C4-2B (cell line): ENCODE results near the gene USP34.
"Not testable (repeated sequence)": the region's sequence is repeated elsewhere in the genome, so short reads cannot be mapped to it uniquely, and the experiment has no call there.

Source experiments
- H3K27ac ChIP-seq: fragments of 450-650 bp; 2 replicates; pipeline ENCODE4 v1.5.1; 2017
- CTCF ChIP-seq: fragments of 450-650 bp; conservative IDR thresholded peaks from 2 replicates; pipeline ENCODE4 v1.5.1; 2017; ENCODE audit warnings: mild to moderate bottlenecking
- ZFX ChIP-seq: fragments of 450-650 bp; IDR thresholded peaks from 2 replicates; pipeline ENCODE4 v1.6.1; 2017

The USP34 gene

GRCh38 chr2:61161888-61162287 is 309.0 kb downstream of the USP34 start, which contains the start of gene C2orf74:
Gene C2orf74 (plus strand): TSS chr2:61162188. CDS start chr2:61162515, 327 bp downstream.
- TF ChIP-seq ZFX (no peak), CTCF (no peak)

GRCh38 chr2:61158356-61158955 is 312.4 kb downstream of the USP34 start:
- H3K27ac ChIP-seq: no peak overlapping the region

More at GRCh38 chr2:61161888-61162287, 309.0 kb downstream of the USP34 start, which contains the start of gene C2orf74:
- no peak within 1 kb of the TSS for H3K27ac ChIP-seq

GRCh38 chr2:61157371-61158003 is 313.4 kb downstream of the USP34 start:
- TF ChIP-seq CTCF (no peak), ZFX (no peak)
- no peak overlapping the region for H3K27ac ChIP-seq

More at GRCh38 chr2:61158356-61158955, 312.4 kb downstream of the USP34 start:
- TF ChIP-seq CTCF: no peak
- no peak for TF ChIP-seq ZFX

- TF ChIP-seq CTCF (no peak), ZFX (no peak)
- no peak overlapping the region for H3K27ac ChIP-seq
These were observed 319.5 kb downstream of the USP34 start for GRCh38 chr2:61151436-61151835.

GRCh38 chr2:61149074-61149473 is 321.8 kb downstream of the USP34 start:
- H3K27ac ChIP-seq: no peak overlapping the region
- TF ChIP-seq ZFX: no peak
- TF ChIP-seq CTCF: no peak

GRCh38 chr2:61148091-61148490 is 322.8 kb downstream of the USP34 start:
- H3K27ac ChIP-seq: not testable (repeated sequence)

- no peak for TF ChIP-seq ZFX
- TF ChIP-seq CTCF: no peak
- H3K27ac ChIP-seq: no peak overlapping the region
These were observed 324.9 kb downstream of the USP34 start for GRCh38 chr2:61145990-61146389.
